Endothelial cell of umbilical vein (primary cell): ENCODE measurements around the gene SETBP1. TPM values are rescaled to one million over a fixed set of nuclear protein-coding genes. Genes with fewer than 3 reads are reported as not detected.

ENCODE experiments used
- BruUV-seq: library from RNA; stranded (reverse); fragments of 400-500 nt; replicated peaks from 2 replicates; lab custom pipeline; 2021; lab: Mats Ljungman, UMichigan
- CTCF ChIA-PET: fragments of 300-600, 350-600 bp; sonication (Branson Sonifier 250); formaldehyde crosslinking; loops from one replicate; lab custom pipeline; 2021; ENCODE audit warnings: antibody characterized with exemption, inconsistent platforms; lab: Charles Lee
- POLR2A ChIA-PET: fragments of 300-600, 350-600 bp; sonication (Branson Sonifier 250); formaldehyde crosslinking; loops from one replicate; lab custom pipeline; 2021; ENCODE audit warnings: antibody characterized with exemption, inconsistent platforms; lab: Charles Lee
- DNase-seq: peaks from one replicate; pipeline ENCODE4 v3.0.0-alpha.2; 2011; ENCODE audit warnings: low read depth, low spot score
- FAIRE-seq: peaks from 2 replicates; lab custom pipeline; 2011; peaks lifted over from hg19 to GRCh38; lab: Jason Lieb, UNC
- H2AFZ ChIP-seq: 2 replicates; pipeline ENCODE4 v1.6.0; 2012; ENCODE audit warnings: low read depth, low read length, control low read depth, inconsistent platforms
- H3K27ac ChIP-seq: 2 replicates; pipeline ENCODE4 v1.5.1; 2011; ENCODE audit warnings: low read depth, mild to moderate bottlenecking, control low read depth, low read length, moderate library complexity; ENCODE audit not compliant: insufficient read depth
- H3K27me3 ChIP-seq, 2 experiments: 2 replicates each; pipeline versions ENCODE4 v1.6.0 to v1.6.1; 2011; ENCODE audit warnings: low read length in 2 of 2, mixed read lengths in 1 of 2; ENCODE audit not compliant: control insufficient read depth in 2 of 2, insufficient read depth in 2 of 2
- H3K36me3 ChIP-seq, 2 experiments: 2 replicates in 1 of 2; 3 replicates in 1 of 2; pipeline ENCODE4 v1.5.1; 2011; ENCODE audit warnings: low read length in 2 of 2, mild to moderate bottlenecking in 1 of 2, moderate library complexity in 1 of 2; ENCODE audit not compliant: control insufficient read depth in 2 of 2, insufficient read depth in 2 of 2; ENCODE audit errors: extremely low read depth in 1 of 2
- H3K4me1 ChIP-seq: 3 replicates; pipeline ENCODE4 v1.5.1; 2011; ENCODE audit warnings: mild to moderate bottlenecking, low read length; ENCODE audit not compliant: control insufficient read depth, insufficient read depth; ENCODE audit errors: extremely low read depth
- H3K4me2 ChIP-seq: 2 replicates; pipeline ENCODE4 v1.6.1; 2011; ENCODE audit warnings: low read length, control low read depth, mixed read lengths; ENCODE audit not compliant: insufficient read depth
- H3K4me3 ChIP-seq, 3 experiments: fragments of 200-600 bp in 1 of 3; sonication (generic), shearing (Covaris generic) in 1 of 3; replicated peaks in 1 of 3; 2 replicates each; pipeline ENCODE4 v1.5.1; 2011 to 2016; ENCODE audit warnings: control low read depth in 3 of 3, low read length in 3 of 3, mild to moderate bottlenecking in 2 of 3, inconsistent platforms in 1 of 3, low read depth in 1 of 3, moderate library complexity in 1 of 3; ENCODE audit not compliant: insufficient read depth in 1 of 3
- H3K79me2 ChIP-seq: 2 replicates; pipeline ENCODE4 v1.6.0; 2012; ENCODE audit warnings: low read length, inconsistent platforms; ENCODE audit not compliant: control insufficient read depth, insufficient read depth
- H3K9ac ChIP-seq: replicated peaks from 2 replicates; pipeline ENCODE3; 2011; ENCODE audit warnings: low read length, control low read depth; ENCODE audit not compliant: insufficient read depth; ENCODE audit errors: extremely low read depth
- H3K9me1 ChIP-seq: replicated peaks from 3 replicates; pipeline ENCODE4 v1.6.0; 2011; ENCODE audit warnings: mild to moderate bottlenecking, low read length; ENCODE audit not compliant: control insufficient read depth, insufficient read depth; ENCODE audit errors: extremely low read depth
- H3K9me3 ChIP-seq: replicated peaks from 2 replicates; pipeline ENCODE4 v1.5.1; 2012; ENCODE audit warnings: low read length, inconsistent platforms; ENCODE audit not compliant: control insufficient read depth, insufficient read depth
- H4K20me1 ChIP-seq: replicated peaks from 2 replicates; pipeline ENCODE3; 2011; ENCODE audit warnings: mild to moderate bottlenecking, low read length; ENCODE audit not compliant: control insufficient read depth, insufficient read depth; ENCODE audit errors: extremely low read depth
- CTCF ChIP-seq, 2 donors: IDR thresholded peaks; 1 replicate in 1 of 2; 2 replicates in 1 of 2; pipeline ENCODE4 v1.5.1; 2011; ENCODE audit warnings: low read length in 2 of 2, mild to moderate bottlenecking in 2 of 2, moderate library complexity in 2 of 2, control low read depth in 1 of 2, inconsistent platforms in 1 of 2, low read depth in 1 of 2; ENCODE audit not compliant: insufficient read depth in 1 of 2; ENCODE audit errors: extremely low read depth in 1 of 2
- EZH2 ChIP-seq: IDR thresholded peaks from 2 replicates; pipeline ENCODE4 v1.6.1; 2012; ENCODE audit warnings: borderline replicate concordance, low read depth, mild to moderate bottlenecking, moderate library complexity, low read length, inconsistent platforms; ENCODE audit not compliant: severe bottlenecking
- FOS ChIP-seq: IDR thresholded peaks from 2 replicates; pipeline ENCODE4 v1.6.1; 2011; ENCODE audit warnings: mild to moderate bottlenecking, low read length, moderate library complexity, borderline replicate concordance; ENCODE audit not compliant: insufficient read depth
- GATA2 ChIP-seq: IDR thresholded peaks from 2 replicates; pipeline ENCODE4 v1.7.0; 2011; ENCODE audit warnings: low read depth, mild to moderate bottlenecking, moderate library complexity, mixed read lengths, low read length; ENCODE audit not compliant: insufficient read length, insufficient read depth
- JUN ChIP-seq: IDR thresholded peaks from 2 replicates; pipeline ENCODE4 v1.6.1; 2011; ENCODE audit warnings: borderline replicate concordance, low read depth; ENCODE audit not compliant: insufficient read length, insufficient read depth
- MAX ChIP-seq: IDR thresholded peaks from 2 replicates; pipeline ENCODE4 v1.6.1; 2011; ENCODE audit not compliant: insufficient read depth, insufficient read length
- MYC ChIP-seq: IDR thresholded peaks from one replicate; pipeline ENCODE4 v1.6.1; 2011; ENCODE audit warnings: mild to moderate bottlenecking, low read depth, low read length
- POLR2A ChIP-seq: IDR thresholded peaks from 2 replicates; pipeline ENCODE4 v1.6.1; 2012; ENCODE audit warnings: low read depth, mild to moderate bottlenecking, control low read depth, low read length
- POLR2AphosphoS5 ChIP-seq: IDR thresholded peaks from 2 replicates; pipeline ENCODE4 v1.6.1; 2012; ENCODE audit warnings: low read depth, mild to moderate bottlenecking, control low read depth, low read length, moderate library complexity; ENCODE audit not compliant: insufficient read depth
- dilution Hi-C: fragments of 300-500 bp; cut with MboI; formaldehyde crosslinking; loops from one replicate; pipeline ENCODE4 v1.15.0; 2019; ENCODE audit warnings: low sequenced_read_pairs; ENCODE audit not compliant: extremely low pct_ligation_motif_present
- intact Hi-C: fragments of 100-400 bp; cut with micrococcal nuclease; formaldehyde crosslinking; loops from one replicate; pipeline ENCODE4 v1.10.0; 2022
- polyA plus RNA-seq, 4 experiments: library from polyadenylated mRNA; depleted of rRNA in 3 of 4; stranded (reverse) in 3 of 4; unstranded in 1 of 4; fragments of >200 nt; gene quantifications; 2 replicates each; pipeline versions ENCODE4 v1.2.1 to v1.2.3, GENCODE V29; 2011 to 2012; ENCODE audit warnings: missing spikeins in 1 of 4
- total RNA-seq: library from RNA; stranded (reverse); gene quantifications from 2 replicates; pipeline ENCODE4 v1.2.3, GENCODE V29; 2021

Gene SETBP1
- total and polyA plus RNA-seq, 2 donors (not counting 3 experiments of a cell fraction or from before 2014, with no cell fraction given) = 0.76 to 3.1 TPM

GRCh38 chr18:45112682-45113081 is 432.0 kb downstream of the SETBP1 start:
- FAIRE-seq = no peak
- TF ChIP-seq MAX (no peak), CTCF (IDR thresholded peaks at IDR 0.05; ENCODE audit: extremely low read depth in 1 of 2, insufficient read depth in 1 of 2, low read depth in 1 of 2, low read length in 2 of 2) (no peak), POLR2AphosphoS5 (no peak), GATA2 (no peak), MYC (no peak), FOS (no peak), JUN (no peak), EZH2 (no peak), POLR2A (no peak)
- CTCF ChIA-PET = no interaction called here

More at GRCh38 chr18:45112682-45113081, 432.0 kb downstream of the SETBP1 start:
- no peaks in the 10 kb centered on the region for H3K4me1 ChIP-seq
- H3K27me3 ChIP-seq = no peaks in the 10 kb centered on the region
- H4K20me1 ChIP-seq = no peaks in the 10 kb centered on the region
- H3K79me2 ChIP-seq = no peaks in the 10 kb centered on the region
- no peak overlapping the region for H3K4me2 ChIP-seq
- POLR2A ChIA-PET = no interaction called here
- no peak overlapping the region for H3K27ac ChIP-seq
- no peaks in the 10 kb centered on the region for H3K9me3 ChIP-seq
- H3K9ac ChIP-seq = no peak overlapping the region
- BruUV-seq = no TSS peak
- H2AFZ ChIP-seq = no peak overlapping the region
- no peak overlapping the region for H3K4me3 ChIP-seq
- dilution Hi-C loops = no loop called here
- H3K36me3 ChIP-seq = no peaks in the 10 kb centered on the region
- DNase-seq = no peak
- no peaks in the 10 kb centered on the region for H3K9me1 ChIP-seq
- intact Hi-C loops = no loop called here
